A673 (cell line): ENCODE data around the gene CSTF1.

ENCODE experiments used
- EZH2 ChIP-seq: fragments of 200-600 bp; sonication (generic); IDR thresholded peaks from 2 replicates; pipeline ENCODE4 v1.6.1; 2017; ENCODE audit warnings: borderline replicate concordance, low read depth, mild to moderate bottlenecking, mixed read lengths, antibody characterized with exemption, low read length; ENCODE audit not compliant: poor library complexity, severe bottlenecking
- TF ChIP-seq, protein P1 (sequence below): fragments of 300-800, 200-600 bp; sonication (generic); conservative IDR thresholded peaks from 2 replicates; pipeline ENCODE4 v1.5.1; 2017; ENCODE audit warnings: low read depth, mild to moderate bottlenecking, antibody characterized with exemption, low read length, moderate library complexity, mixed read lengths

DNA sequence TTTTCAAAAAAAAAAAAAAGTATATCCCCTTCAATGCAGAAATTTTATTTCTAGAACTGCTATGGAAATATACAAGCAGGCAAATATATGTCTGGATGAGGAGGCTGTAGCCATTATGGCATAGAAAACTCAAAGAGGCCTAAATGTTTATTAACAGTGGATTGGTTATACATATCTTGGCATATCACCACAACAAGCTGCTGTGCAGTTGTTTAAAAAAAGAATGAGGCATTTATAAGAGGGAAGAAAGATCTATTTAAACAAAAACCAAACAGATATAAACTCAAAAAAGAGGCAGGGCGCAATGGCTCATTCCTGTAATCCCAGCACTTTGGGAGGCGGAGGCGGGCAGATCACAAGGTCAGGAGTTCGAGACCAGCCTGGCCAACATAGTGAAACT is 45.8 kb downstream of the CSTF1 start:
- TF ChIP-seq, protein P1, sequence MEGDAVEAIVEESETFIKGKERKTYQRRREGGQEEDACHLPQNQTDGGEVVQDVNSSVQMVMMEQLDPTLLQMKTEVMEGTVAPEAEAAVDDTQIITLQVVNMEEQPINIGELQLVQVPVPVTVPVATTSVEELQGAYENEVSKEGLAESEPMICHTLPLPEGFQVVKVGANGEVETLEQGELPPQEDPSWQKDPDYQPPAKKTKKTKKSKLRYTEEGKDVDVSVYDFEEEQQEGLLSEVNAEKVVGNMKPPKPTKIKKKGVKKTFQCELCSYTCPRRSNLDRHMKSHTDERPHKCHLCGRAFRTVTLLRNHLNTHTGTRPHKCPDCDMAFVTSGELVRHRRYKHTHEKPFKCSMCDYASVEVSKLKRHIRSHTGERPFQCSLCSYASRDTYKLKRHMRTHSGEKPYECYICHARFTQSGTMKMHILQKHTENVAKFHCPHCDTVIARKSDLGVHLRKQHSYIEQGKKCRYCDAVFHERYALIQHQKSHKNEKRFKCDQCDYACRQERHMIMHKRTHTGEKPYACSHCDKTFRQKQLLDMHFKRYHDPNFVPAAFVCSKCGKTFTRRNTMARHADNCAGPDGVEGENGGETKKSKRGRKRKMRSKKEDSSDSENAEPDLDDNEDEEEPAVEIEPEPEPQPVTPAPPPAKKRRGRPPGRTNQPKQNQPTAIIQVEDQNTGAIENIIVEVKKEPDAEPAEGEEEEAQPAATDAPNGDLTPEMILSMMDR, result no peak
- TF ChIP-seq EZH2, result no peak
